Measurements from ENCODE around the gene EXOSC2.

GRCh38 chr9:130651221-130651620, 42.4 kb upstream of the EXOSC2 start:
- TF ChIP-seq CTCF (conservative IDR thresholded peaks at IDR 0.05; ENCODE audit: low read depth in 2 of 2) (no peak), EZH2 (IDR thresholded peaks at IDR 0.05; ENCODE audit: low read depth, unreplicated experiment) (no peak), CREB1 (CRISPR knock-in tag; IDR thresholded peaks at IDR 0.05; ENCODE audit: low read depth) (no peak), REST (IDR thresholded peaks at IDR 0.05; ENCODE audit: unreplicated experiment) (no peak), POLR2AphosphoS5 (IDR thresholded peaks at IDR 0.05; ENCODE audit: low read depth) (no peak)
- TF ChIP-seq, protein P1, sequence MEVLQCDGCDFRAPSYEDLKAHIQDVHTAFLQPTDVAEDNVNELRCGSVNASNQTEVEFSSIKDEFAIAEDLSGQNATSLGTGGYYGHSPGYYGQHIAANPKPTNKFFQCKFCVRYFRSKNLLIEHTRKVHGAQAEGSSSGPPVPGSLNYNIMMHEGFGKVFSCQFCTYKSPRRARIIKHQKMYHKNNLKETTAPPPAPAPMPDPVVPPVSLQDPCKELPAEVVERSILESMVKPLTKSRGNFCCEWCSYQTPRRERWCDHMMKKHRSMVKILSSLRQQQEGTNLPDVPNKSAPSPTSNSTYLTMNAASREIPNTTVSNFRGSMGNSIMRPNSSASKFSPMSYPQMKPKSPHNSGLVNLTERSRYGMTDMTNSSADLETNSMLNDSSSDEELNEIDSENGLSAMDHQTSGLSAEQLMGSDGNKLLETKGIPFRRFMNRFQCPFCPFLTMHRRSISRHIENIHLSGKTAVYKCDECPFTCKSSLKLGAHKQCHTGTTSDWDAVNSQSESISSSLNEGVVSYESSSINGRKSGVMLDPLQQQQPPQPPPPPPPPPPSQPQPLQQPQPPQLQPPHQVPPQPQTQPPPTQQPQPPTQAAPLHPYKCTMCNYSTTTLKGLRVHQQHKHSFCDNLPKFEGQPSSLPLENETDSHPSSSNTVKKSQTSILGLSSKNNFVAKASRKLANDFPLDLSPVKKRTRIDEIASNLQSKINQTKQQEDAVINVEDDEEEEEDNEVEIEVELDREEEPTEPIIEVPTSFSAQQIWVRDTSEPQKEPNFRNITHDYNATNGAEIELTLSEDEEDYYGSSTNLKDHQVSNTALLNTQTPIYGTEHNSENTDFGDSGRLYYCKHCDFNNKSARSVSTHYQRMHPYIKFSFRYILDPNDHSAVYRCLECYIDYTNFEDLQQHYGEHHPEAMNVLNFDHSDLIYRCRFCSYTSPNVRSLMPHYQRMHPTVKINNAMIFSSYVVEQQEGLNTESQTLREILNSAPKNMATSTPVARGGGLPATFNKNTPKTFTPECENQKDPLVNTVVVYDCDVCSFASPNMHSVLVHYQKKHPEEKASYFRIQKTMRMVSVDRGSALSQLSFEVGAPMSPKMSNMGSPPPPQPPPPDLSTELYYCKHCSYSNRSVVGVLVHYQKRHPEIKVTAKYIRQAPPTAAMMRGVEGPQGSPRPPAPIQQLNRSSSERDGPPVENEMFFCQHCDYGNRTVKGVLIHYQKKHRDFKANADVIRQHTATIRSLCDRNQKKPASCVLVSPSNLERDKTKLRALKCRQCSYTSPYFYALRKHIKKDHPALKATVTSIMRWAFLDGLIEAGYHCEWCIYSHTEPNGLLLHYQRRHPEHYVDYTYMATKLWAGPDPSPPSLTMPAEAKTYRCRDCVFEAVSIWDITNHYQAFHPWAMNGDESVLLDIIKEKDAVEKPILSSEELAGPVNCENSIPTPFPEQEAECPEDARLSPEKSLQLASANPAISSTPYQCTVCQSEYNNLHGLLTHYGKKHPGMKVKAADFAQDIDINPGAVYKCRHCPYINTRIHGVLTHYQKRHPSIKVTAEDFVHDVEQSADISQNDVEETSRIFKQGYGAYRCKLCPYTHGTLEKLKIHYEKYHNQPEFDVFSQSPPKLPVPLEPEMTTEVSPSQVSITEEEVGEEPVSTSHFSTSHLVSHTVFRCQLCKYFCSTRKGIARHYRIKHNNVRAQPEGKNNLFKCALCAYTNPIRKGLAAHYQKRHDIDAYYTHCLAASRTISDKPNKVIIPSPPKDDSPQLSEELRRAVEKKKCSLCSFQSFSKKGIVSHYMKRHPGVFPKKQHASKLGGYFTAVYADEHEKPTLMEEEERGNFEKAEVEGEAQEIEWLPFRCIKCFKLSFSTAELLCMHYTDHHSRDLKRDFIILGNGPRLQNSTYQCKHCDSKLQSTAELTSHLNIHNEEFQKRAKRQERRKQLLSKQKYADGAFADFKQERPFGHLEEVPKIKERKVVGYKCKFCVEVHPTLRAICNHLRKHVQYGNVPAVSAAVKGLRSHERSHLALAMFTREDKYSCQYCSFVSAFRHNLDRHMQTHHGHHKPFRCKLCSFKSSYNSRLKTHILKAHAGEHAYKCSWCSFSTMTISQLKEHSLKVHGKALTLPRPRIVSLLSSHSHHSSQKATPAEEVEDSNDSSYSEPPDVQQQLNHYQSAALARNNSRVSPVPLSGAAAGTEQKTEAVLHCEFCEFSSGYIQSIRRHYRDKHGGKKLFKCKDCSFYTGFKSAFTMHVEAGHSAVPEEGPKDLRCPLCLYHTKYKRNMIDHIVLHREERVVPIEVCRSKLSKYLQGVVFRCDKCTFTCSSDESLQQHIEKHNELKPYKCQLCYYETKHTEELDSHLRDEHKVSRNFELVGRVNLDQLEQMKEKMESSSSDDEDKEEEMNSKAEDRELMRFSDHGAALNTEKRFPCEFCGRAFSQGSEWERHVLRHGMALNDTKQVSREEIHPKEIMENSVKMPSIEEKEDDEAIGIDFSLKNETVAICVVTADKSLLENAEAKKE (CRISPR knock-in tag; IDR thresholded peaks at IDR 0.05) = no peak
- TF ChIP-seq, protein P2, sequence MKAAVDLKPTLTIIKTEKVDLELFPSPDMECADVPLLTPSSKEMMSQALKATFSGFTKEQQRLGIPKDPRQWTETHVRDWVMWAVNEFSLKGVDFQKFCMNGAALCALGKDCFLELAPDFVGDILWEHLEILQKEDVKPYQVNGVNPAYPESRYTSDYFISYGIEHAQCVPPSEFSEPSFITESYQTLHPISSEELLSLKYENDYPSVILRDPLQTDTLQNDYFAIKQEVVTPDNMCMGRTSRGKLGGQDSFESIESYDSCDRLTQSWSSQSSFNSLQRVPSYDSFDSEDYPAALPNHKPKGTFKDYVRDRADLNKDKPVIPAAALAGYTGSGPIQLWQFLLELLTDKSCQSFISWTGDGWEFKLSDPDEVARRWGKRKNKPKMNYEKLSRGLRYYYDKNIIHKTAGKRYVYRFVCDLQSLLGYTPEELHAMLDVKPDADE (IDR thresholded peaks at IDR 0.05) = no peak

All from GM23338 (cell line).